ENCODE data around the gene ALOX12B.

ALOX12B gene

DNA sequence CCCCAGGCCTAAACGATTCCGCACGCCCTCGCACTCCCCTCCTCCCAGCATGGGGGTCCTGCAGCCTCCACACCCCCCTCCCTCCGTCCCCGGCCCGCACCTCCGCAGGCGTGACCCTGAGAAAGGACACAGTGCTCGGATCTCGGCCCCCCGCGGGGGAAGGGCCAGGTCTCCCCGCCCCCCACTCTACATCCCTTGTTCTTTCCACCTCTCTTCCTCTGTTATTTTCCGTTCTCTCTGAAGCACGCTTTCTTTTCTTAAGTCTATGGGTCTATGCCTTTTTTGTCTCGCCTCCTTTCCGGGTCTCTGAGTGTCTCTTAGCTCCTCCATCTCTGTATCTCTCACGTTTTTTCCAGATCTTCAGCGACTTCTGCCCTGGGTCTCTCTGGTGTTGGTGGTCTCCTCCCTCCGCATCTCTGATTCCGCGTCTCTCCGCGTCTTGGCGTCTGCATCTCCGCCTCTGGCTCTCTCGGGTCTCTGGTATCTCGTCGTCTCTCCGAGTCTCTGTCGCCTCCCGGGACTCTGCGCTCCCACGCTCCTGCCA, 38.5 kb upstream of the ALOX12B start:
- Histone ChIP-seq H3K9me2 (replicated peaks; ENCODE audit: insufficient read depth, low read length) (no peaks in the 10 kb centered on the region), H3K36me3 (ENCODE audit: low read length) (no peaks in the 10 kb centered on the region), H3K9ac (ENCODE audit: low read length) (peak overlapping the region; percentile 50), H3K27ac (ENCODE audit: low read depth, low read length) (no peak overlapping the region), H4K20me1 (ENCODE audit: low read depth, low read length) (no peaks in the 10 kb centered on the region), H3K4me3 (ENCODE audit: insufficient read depth, low read length, poor library complexity, severe bottlenecking) (peak overlapping the region; percentile 57), H3K9me3 (ENCODE audit: insufficient read depth, low read length) (no peaks in the 10 kb centered on the region), H3K79me2 (ENCODE audit: insufficient read depth, low read length) (no peaks in the 10 kb centered on the region), H3K27me3 (ENCODE audit: low read length) (no peaks in the 10 kb centered on the region), H2AFZ (ENCODE audit: low read depth, low read length, severe bottlenecking) (peak overlapping the region; percentile 65), H3K4me2 (ENCODE audit: low read depth, low read length, poor library complexity, severe bottlenecking) (peak overlapping the region; percentile 64), H3F3A (ENCODE audit: insufficient read depth) (peaks cover 5% of the 10 kb centered on the region)
- TF ChIP-seq, protein P1, sequence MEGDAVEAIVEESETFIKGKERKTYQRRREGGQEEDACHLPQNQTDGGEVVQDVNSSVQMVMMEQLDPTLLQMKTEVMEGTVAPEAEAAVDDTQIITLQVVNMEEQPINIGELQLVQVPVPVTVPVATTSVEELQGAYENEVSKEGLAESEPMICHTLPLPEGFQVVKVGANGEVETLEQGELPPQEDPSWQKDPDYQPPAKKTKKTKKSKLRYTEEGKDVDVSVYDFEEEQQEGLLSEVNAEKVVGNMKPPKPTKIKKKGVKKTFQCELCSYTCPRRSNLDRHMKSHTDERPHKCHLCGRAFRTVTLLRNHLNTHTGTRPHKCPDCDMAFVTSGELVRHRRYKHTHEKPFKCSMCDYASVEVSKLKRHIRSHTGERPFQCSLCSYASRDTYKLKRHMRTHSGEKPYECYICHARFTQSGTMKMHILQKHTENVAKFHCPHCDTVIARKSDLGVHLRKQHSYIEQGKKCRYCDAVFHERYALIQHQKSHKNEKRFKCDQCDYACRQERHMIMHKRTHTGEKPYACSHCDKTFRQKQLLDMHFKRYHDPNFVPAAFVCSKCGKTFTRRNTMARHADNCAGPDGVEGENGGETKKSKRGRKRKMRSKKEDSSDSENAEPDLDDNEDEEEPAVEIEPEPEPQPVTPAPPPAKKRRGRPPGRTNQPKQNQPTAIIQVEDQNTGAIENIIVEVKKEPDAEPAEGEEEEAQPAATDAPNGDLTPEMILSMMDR (IDR thresholded peaks at IDR 0.05; ENCODE audit: insufficient read depth, low read length, poor library complexity, severe bottlenecking) = no peak
- TF ChIP-seq EZH2phosphoT487 (conservative IDR thresholded peaks at IDR 0.05; ENCODE audit: low read length) = no peak

GRCh38 chr17:8125154-8125946, 37.8 kb upstream of the ALOX12B start:
- TF ChIP-seq, protein P1 (IDR thresholded peaks at IDR 0.05; ENCODE audit: insufficient read depth, low read length, poor library complexity, severe bottlenecking) = no peak
- no peak for TF ChIP-seq EZH2phosphoT487 (conservative IDR thresholded peaks at IDR 0.05; ENCODE audit: low read length)
- Histone ChIP-seq H3K36me3 (ENCODE audit: low read length) (no peaks in the 10 kb centered on the region), H3F3A (ENCODE audit: insufficient read depth) (peaks cover 10% of the 10 kb centered on the region), H3K9me2 (replicated peaks; ENCODE audit: insufficient read depth, low read length) (no peaks in the 10 kb centered on the region), H3K9ac (ENCODE audit: low read length) (peak overlapping the region; percentile 50), H3K4me3 (ENCODE audit: insufficient read depth, low read length, poor library complexity, severe bottlenecking) (peak overlapping the region; percentile 57), H3K27me3 (ENCODE audit: low read length) (no peaks in the 10 kb centered on the region), H3K27ac (ENCODE audit: low read depth, low read length) (no peak overlapping the region), H4K20me1 (ENCODE audit: low read depth, low read length) (no peaks in the 10 kb centered on the region), H3K9me3 (ENCODE audit: insufficient read depth, low read length) (no peaks in the 10 kb centered on the region), H3K4me2 (ENCODE audit: low read depth, low read length, poor library complexity, severe bottlenecking) (peak overlapping the region; percentile 64), H3K79me2 (ENCODE audit: insufficient read depth, low read length) (no peaks in the 10 kb centered on the region), H2AFZ (ENCODE audit: low read depth, low read length, severe bottlenecking) (no peak overlapping the region)

GRCh38 chr17:8124350-8125153, 37.0 kb upstream of the ALOX12B start:
- Histone ChIP-seq H3K27me3 (ENCODE audit: low read length) (no peaks in the 10 kb centered on the region), H3F3A (ENCODE audit: insufficient read depth) (peaks cover 18% of the 10 kb centered on the region), H3K36me3 (ENCODE audit: low read length) (no peaks in the 10 kb centered on the region), H3K4me2 (ENCODE audit: low read depth, low read length, poor library complexity, severe bottlenecking) (peak overlapping the region; percentile 64), H3K9me2 (replicated peaks; ENCODE audit: insufficient read depth, low read length) (no peaks in the 10 kb centered on the region), H3K4me3 (ENCODE audit: insufficient read depth, low read length, poor library complexity, severe bottlenecking) (no peak overlapping the region), H4K20me1 (ENCODE audit: low read depth, low read length) (no peaks in the 10 kb centered on the region), H2AFZ (ENCODE audit: low read depth, low read length, severe bottlenecking) (no peak overlapping the region), H3K79me2 (ENCODE audit: insufficient read depth, low read length) (no peaks in the 10 kb centered on the region), H3K9ac (ENCODE audit: low read length) (no peak overlapping the region), H3K27ac (ENCODE audit: low read depth, low read length) (no peak overlapping the region), H3K9me3 (ENCODE audit: insufficient read depth, low read length) (no peaks in the 10 kb centered on the region)
- TF ChIP-seq, protein P1 (IDR thresholded peaks at IDR 0.05; ENCODE audit: insufficient read depth, low read length, poor library complexity, severe bottlenecking) = no peak
